HG02852 (cell line): ENCODE results near the gene TSPO.
"Not testable (repeated sequence)": the region's sequence is repeated elsewhere in the genome, so short reads cannot be mapped to it uniquely, and the experiment has no call there.

ENCODE experiments used
- ATAC-seq: cut with Tn5 transposase; IDR thresholded peaks from one replicate; pipeline ENCODE4 v1.9.1; 2021; ENCODE audit warnings: mild to moderate bottlenecking, moderate library complexity; ENCODE audit not compliant: unreplicated experiment

The TSPO gene

DNA sequence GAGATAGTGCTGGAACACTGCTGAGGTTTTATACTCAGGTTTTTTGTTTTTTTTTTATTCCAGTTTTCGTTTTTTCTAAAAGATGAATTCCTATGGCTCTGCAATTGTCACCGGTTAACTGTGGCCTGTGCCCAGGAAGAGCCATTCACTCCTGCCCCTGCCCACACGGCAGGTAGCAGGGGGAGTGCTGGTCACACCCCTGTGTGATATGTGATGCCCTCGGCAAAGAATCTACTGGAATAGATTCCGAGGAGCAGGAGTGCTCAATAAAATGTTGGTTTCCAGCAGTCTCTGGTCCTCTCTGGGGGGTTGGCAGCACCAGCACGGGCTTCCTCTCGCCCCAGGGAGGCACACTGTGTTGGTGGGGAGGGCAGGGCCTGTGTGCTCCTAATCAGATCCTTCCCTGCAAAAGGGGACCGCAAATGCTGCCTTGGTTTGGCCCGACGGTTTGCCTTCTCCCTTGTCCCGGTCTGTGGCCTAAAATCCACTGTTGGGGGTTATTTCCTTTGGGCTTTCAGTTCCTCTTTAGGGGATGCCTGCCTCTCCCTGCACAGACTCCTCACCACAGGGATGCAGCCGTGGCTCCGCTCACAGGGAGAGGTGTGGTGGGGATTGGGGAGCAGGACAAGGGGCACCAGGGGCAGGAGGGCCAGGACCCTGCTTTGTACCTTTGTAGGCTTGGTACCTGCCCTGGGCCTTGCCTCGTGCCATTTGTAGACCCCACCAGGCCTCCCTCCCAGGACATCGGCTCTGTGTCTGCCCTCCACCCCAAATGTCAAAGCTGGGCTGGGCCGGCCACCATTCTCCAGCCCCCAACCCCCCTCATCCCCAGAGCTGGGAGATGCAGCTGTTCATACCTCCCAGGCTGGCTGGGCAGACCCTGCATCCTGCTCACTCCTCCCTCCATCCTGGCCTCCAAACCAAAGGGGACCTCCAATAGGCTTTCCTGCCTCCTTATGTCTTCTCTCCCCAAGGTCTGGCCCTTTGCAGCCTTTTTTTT lies 21.6 kb upstream of the TSPO start:
- ATAC-seq: no peak

DNA sequence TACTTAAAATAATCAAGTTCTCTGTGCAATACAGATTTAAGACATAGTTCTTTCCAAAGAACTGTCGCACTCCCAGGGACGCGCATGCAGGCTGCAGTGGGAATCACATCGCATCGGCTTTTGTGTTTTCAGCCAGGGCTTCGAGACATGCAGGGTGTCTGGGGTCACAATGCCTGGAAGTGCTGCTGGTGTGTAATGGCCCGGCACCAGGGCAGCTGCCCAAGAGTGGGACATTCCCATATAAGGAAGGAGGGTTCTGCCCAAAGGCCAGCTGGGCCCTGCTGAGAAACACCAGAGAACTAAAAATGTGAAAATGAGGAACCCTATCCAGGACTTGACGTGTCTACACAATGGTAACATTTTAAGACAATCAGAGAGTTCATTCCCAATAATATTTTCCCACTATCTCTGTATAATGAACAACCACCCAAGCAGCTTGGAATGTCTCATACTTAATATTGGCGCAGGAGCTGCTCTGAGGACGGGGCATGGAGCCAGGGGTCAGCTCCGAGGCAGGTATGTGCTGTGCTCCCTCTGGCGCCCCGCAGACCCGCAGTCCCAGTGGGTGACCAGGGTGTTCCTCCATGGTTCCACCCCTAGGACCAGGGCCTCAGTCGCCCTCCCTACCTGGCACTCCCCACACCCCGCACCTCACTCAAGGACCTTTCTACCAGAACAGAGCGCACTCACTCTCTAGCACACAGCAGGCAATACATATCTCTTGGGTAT lies 19.4 kb upstream of the TSPO start:
- ATAC-seq: no peak

DNA sequence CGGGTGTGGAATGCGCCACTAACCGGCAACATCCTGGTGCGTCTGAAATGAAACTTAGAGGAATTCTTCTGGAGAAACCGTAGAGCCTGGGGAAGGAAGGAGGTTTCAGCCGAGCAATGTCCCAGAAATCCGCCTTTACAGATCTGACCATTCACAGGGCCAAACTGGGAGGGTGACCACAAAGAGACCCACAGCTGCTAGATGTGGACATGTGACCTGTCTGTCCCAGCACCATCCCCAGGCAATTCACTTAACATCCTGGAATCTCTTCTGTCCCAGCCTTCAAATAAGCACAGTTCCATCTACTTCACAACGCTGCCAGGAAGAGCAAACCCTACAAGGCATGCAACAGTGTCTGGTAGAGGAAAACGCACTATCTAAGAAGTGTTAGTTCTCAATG lies 18.0 kb upstream of the TSPO start:
- ATAC-seq: no peak

DNA sequence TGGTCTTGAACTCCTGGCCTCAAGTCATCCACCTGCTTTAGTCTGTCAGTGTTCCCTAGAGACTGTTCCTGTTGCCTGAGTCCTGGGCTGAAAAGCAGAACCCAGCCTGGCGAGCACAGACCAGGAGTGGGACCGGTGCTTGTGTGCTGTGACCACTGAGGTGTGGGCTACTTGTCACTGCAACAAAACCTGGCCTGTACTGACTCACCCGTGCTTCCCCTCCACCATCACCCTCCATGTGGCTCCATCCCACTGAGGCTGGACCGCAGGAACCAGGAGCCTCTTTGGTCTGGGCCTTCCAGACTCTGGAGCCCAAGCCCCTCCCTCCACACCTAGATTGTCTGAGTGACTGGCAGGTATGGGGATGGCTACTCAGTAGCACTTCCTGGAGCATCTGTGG lies 16.8 kb upstream of the TSPO start:
- ATAC-seq: no peak

DNA sequence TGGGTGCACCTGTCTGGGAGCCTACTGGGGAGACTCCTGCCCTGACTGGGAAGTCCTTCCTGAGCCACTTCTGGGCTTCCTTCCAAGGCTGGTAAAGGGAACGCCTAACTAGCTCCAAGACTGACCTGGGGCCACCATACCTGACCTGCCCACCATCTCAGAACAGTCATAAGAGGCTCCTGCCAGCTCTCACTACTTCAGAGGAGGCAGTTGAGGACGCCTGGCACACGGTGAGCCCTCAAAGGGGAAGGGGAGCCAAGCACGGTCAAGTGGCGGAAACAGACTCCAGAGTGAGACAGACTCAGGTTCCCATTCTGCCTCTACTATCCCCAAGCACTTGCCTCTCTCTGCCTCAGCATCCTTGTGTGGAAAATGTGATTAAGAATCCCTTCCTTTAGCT lies 15.8 kb upstream of the TSPO start:
- ATAC-seq: no peak

- ATAC-seq: no peak
Observed at GRCh38 chr22:43136255-43136654, 15.1 kb upstream of the TSPO start.

GRCh38 chr22:43136801-43137200 lies 14.6 kb upstream of the TSPO start:
- no peak for ATAC-seq

DNA sequence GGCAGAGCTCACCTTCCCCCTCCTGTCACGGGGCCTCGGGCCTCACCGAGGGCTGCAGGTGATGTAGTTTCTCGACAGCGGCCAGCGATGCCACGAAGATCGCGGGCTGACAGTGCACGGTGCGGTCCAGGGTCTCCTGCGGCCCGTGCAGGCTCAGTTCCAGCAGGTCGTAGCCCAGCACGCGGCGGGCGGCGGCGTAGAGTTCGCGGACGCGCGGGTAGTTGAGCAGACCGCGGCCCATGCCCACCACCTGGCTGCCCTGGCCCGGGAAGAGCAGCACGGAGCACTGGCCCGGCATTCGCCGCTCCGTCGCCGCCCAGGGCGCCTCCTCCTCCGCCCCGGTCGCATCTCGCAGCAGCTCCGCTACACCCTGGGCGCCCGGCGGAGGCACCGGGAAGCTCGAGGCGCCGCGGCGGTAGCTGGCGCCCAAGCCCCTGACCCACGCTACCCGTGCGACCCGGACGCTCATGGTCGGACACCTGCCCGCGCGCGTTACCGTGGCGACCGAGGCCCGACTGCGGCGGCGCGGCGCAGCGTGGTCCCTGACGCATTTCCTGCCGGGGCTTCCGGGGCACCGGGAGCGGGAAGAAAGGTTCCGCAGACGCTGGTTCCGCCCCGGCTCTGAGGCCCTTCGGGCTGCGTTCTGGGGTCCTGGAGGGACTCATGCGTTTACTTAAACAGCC lies 8.3 kb upstream of the TSPO start, which contains the start of gene MCAT:
Gene MCAT, minus strand, starts transcription at position 519 of the 683 bp plus-strand sequence. Its CDS starts 50 bp downstream, at position 469.
- ATAC-seq: peak; percentile 80

GRCh38 chr22:43144949-43145348 lies 6.4 kb upstream of the TSPO start:
- ATAC-seq: no peak

DNA sequence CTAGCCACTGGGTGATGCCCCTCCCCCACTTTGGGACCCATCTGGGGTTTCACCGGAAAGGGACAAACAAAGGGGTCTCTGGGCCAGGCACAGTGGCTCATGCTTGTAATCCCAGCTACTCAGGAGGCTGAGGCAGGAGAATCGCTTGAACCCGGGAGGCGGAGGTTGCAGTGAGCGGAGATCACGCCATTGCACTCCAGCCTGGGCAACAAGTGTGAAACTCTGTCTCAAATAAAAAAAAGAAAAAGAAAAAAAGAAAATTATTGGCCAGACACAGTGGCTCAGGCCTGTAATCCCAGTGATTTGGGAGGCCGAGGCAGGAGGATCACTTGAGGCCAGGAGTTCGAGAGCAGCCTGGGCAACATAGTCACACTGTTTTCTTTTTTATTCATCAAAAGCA lies 6.0 kb upstream of the TSPO start:
- ATAC-seq: not testable (repeated sequence)

- not testable (repeated sequence) for ATAC-seq
Observed at GRCh38 chr22:43146332-43146731, 5.0 kb upstream of the TSPO start.

DNA sequence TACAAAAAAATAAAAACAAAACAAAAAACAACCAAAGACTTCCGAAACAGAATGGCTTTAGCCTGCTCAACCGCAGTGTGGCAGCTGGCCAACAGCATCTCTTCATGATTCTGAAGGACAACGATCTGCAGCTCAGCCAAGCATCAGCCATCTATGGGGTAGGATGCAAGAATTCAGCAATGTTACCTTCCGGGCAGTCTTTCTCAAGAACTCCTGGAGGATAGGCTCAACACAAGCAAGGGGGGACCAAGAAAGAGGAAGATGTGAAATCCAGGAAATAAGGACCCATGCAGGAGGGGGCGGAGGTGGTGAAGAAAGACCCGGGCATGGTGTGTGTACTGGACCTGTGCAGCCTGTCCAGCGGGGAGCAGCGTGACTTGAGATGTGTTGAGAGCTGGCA lies 3.5 kb upstream of the TSPO start:
- no peak for ATAC-seq

DNA sequence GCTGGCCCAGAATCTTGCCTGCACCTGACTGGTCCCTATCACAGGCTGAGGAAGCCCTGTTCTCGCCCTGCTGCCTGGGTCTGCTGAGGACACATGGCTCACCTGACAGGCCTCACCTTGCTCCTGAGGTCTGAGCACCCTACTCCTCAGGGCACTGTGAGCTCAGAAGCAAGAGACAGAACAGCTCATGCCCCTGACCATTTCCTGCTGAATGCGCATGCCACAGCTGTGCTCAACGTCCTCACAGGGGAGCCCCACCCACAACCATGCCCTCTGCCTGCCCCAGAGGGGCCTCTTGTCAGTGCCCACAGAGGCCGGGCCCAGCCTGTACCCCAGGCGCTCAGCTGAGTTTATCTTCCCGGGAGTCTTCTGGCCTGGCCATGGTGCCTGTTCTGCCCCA lies 2.8 kb upstream of the TSPO start:
- ATAC-seq: no peak

- no peak for ATAC-seq
Observed at GRCh38 chr22:43150731-43151206, 590 bp upstream of the TSPO start.

DNA sequence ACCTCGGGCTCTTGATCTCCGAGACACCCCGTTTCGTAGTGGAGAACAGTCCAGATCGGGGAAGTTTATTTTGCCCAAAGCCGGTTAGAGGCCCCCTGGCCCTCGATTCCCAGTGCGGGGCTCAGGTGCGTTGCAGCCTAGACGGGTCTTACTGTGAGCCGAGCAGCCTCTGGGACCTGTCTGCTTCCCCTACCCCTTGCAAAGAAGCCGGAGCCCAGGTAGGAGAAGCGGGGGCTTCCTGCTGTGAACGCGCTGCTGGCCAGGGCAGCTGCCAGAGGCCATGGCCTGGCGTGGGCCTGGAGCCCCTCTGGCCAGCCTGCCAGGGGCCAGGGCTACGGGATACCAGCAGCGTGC lies 621 bp downstream of the TSPO start:
- no peak for ATAC-seq

DNA sequence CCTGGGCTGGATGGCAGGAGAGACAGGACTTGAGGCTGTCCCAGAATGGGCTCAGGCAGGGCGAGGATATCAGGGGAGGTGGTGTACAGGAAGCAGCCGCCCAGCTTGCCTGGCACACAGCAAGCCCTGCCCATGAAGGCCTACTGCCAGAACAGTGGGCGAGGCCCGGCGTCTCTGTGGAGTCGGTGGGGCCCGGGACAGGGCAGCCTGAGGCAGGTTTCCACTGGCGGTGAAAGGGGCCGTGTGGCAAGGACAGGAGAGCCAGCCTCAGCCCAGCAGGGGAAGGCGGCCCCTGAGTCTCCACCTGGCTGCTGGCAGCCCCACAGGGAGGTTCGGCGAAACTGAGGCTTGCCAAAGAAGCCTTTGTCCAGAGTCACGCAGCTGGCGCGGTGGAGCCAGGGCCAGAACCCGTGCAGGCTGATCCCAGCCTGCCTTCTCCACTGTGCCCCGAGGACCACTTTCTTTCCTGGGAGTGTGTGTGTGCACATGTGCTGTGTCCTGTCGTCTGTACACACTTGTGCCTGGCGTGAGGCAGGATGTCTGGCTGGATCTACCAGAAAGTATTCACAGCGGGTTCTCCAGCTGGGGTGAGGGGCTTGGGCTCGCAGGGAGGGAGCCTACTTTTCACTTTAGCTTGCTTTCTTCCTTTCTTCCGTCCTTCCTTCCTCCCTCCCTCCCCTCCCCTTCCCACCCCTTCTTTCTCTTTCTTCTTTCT lies 1.2 kb downstream of the TSPO start:
- ATAC-seq: no peak

GRCh38 chr22:43153899-43154298 lies 2.5 kb downstream of the TSPO start:
- no peak for ATAC-seq

- ATAC-seq: no peak
Observed at GRCh38 chr22:43154887-43155536, 3.7 kb downstream of the TSPO start.

DNA sequence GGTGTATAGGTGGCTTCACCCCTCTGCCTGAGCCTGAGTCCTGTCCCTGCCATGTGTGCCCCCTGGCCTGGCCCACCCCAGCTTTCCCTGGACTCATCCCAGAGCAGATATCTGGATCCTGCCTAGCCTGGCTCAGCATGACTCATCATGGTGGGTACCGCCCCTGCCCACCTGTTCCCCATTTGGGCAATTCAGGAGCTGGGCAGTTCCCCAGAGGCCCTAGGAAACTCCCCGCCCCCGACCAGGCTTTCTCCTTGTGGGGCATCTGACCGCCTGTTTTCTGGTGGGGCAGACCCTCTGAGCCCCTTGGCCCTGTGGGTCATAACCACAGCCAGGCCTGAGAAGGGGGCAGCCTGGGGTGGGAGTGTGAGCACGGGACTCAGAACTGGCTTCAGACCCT lies 4.4 kb downstream of the TSPO start:
- ATAC-seq: no peak

GRCh38 chr22:43156413-43156812 lies 5.1 kb downstream of the TSPO start:
- ATAC-seq: no peak
